Urinary bladder (tissue), 4 donors: ENCODE measurements around the gene TRAF3IP3. TPM values are rescaled to one million over a fixed set of nuclear protein-coding genes. Genes with fewer than 3 reads are reported as not detected.

Experiments used
- DNase-seq: peaks from one replicate; pipeline ENCODE4 v3.0.0-alpha.2; 2015; ENCODE audit errors: extremely low spot score
- H3K27ac ChIP-seq: one replicate; pipeline ENCODE4 v1.5.1; 2013; ENCODE audit warnings: low read depth, mild to moderate bottlenecking, moderate library complexity
- H3K36me3 ChIP-seq: one replicate; pipeline ENCODE4 v1.6.1; 2013; ENCODE audit warnings: mild to moderate bottlenecking, moderate library complexity; ENCODE audit not compliant: insufficient read depth
- H3K4me1 ChIP-seq: one replicate; pipeline ENCODE4 v1.6.1; 2013; ENCODE audit warnings: mild to moderate bottlenecking, moderate library complexity; ENCODE audit not compliant: insufficient read depth
- H3K4me3 ChIP-seq: one replicate; pipeline ENCODE4 v1.5.1; 2013; ENCODE audit warnings: low read depth, low read length
- WGBS: extraction: QIAGEN DNeasy Blood & Tissue Kit; methylation state at CpG from one replicate; pipeline ENCODE4 v1.1.7; 2013; 5-methylcytosine and 5-hydroxymethylcytosine counted together
- polyA plus RNA-seq: library from polyadenylated mRNA; stranded (reverse); fragments of 200-250 nt; gene quantifications from one replicate; pipeline ENCODE4 v1.2.3, GENCODE V29; 2013
- total RNA-seq: library from RNA; depleted of rRNA; stranded (reverse); fragments of >200 nt; gene quantifications from one replicate; pipeline ENCODE4 v1.2.3, GENCODE V29; 2014
- donor health status: healthy with polysubstance abuse.
- donor health status: healthy.

TRAF3IP3 gene, protein sequence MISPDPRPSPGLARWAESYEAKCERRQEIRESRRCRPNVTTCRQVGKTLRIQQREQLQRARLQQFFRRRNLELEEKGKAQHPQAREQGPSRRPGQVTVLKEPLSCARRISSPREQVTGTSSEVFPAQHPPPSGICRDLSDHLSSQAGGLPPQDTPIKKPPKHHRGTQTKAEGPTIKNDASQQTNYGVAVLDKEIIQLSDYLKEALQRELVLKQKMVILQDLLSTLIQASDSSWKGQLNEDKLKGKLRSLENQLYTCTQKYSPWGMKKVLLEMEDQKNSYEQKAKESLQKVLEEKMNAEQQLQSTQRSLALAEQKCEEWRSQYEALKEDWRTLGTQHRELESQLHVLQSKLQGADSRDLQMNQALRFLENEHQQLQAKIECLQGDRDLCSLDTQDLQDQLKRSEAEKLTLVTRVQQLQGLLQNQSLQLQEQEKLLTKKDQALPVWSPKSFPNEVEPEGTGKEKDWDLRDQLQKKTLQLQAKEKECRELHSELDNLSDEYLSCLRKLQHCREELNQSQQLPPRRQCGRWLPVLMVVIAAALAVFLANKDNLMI
- total RNA-seq (1.4 TPM), polyA plus RNA-seq (2.3 TPM)

DNA sequence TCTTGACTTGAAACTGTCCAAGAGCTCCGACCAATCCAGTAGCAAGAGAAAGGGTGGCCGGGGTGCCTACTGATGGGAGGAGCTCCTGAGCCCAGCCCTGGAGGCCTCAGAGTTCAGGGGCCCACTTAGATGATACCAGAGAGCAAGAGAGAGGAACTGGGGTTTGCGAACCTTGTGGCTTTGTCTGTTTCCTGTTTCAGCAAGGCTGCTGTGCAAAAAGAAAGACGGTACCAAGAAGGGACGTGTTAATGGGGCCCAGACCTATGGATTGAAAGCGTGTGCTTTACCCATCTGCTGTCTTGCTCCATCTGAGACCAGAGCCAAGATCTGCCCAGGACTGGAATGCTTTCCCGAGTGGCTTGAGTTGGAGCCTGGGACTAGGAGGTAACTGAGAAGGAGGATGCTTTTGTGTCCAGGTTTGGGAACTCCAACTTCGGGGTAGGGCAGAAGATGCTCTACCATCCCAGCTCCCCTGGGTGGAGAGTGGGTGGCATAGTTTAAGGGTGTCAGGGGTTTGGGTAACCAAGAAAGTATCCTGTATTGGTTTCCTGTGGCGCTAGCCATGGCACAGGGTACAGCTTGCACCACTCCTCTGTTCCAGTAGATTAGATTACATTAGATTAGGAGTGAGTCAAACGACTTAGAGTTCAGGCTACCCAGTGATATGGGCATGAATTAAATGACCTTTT is at the start of gene TRAF3IP3:
Gene TRAF3IP3, plus strand, starts transcription at position 128 of the 689 bp plus-strand sequence. CDS start 3,987 bp downstream, outside the sequence.
- no peak within 1 kb of the TSS for H3K27ac ChIP-seq
- no peaks in the 10 kb centered on the region for H3K4me1 ChIP-seq
- no peak within 1 kb of the TSS for H3K4me3 ChIP-seq
- no peak for DNase-seq
- 69% methylated on average over 10 of the region's 10 CpGs for WGBS
- H3K36me3 ChIP-seq = no peaks in the 10 kb centered on the region

DNA sequence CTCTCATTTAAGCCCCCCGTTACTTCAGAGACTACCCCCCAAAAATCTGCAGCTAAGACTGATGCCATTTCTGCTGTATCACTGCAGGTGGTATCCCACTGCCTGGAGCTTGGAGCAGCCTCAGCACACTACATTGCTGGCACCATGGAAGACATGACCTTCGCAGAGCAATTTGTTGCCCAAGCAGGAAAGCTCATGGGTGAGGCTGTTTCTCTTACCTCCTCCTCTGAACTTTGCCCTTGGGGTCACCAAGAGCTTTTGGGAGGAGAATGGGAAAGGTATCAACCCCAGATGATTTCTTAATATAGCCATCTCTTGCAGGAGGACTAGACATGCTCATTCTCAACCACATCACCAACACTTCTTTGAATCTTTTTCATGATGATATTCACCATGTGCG is 49.2 kb upstream of the TRAF3IP3 start:
- WGBS = 99% methylated on average over 3 of the region's 3 CpGs
- DNase-seq = no peak
- no peak overlapping the region for H3K27ac ChIP-seq
- no peak overlapping the region for H3K4me3 ChIP-seq
- H3K36me3 ChIP-seq = no peaks in the 10 kb centered on the region
- no peaks in the 10 kb centered on the region for H3K4me1 ChIP-seq

DNA sequence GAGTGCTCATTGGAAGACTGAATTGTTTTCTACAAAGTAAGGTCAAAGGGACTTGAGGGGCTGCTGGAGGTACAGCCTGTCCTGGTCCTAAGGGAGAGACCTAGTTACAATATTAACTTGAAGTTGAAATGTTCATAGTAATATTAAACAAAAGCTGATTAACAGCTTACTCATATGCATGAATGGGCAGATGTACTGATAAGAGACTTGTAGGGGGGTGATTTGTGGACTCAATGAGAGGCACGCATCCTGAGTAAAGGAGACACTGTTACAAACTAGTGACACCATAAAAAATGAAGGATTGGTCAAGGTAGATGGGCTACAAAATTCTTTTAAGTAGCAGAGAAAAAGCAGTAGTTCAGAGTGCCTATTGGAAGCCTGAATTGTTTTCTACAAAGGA is 48.5 kb upstream of the TRAF3IP3 start:
- 96% methylated on average over 1 of the region's 1 CpG for WGBS
- Histone ChIP-seq H3K4me3 (no peak overlapping the region), H3K27ac (no peak overlapping the region), H3K36me3 (no peaks in the 10 kb centered on the region), H3K4me1 (no peaks in the 10 kb centered on the region)
- no peak for DNase-seq

DNA sequence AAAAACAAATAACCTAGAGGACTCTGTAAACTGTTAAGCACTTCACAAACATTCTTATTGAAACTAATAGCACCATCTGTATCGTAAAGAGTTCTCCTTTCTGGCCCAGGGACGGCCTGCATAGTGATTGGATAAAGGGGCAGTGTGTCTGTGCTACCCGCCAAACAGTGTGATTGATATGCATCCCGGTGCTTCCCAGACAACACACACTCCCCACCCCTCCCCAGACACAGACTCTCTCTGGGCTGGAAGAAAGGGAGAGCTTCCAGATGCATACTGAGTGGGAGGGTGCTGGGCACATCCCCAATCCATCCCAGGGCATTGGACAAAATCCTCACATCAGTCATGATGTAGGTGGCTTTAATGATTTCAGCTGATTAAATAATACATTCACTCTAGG is 47.6 kb upstream of the TRAF3IP3 start:
- H3K27ac ChIP-seq = no peak overlapping the region
- no peaks in the 10 kb centered on the region for H3K4me1 ChIP-seq
- DNase-seq = no peak
- H3K4me3 ChIP-seq = no peak overlapping the region
- no peaks in the 10 kb centered on the region for H3K36me3 ChIP-seq
- 72% methylated on average over 4 of the region's 4 CpGs for WGBS

DNA sequence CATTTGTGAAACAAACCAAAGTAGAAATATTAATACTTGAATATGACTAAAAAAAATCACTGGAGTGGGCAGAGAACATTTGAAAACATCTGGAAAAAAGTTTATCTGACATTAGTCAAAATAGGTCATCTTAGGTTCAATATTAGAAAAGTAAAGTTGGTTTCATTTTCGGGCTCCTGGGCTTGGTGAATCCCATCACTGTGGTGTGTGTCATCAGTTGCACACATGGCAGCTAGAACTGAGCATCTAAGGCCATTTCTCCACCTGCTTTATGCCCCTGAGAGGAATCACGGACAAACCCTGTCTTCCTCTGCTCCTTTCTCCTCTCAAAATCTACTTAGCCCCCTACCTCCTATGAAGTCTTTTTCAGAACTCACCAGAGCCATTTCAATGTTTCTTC is 45.8 kb upstream of the TRAF3IP3 start:
- Histone ChIP-seq H3K27ac (no peak overlapping the region), H3K4me3 (no peak overlapping the region), H3K4me1 (no peaks in the 10 kb centered on the region), H3K36me3 (no peaks in the 10 kb centered on the region)
- no peak for DNase-seq
- WGBS = 87% methylated on average over 2 of the region's 2 CpGs

DNA sequence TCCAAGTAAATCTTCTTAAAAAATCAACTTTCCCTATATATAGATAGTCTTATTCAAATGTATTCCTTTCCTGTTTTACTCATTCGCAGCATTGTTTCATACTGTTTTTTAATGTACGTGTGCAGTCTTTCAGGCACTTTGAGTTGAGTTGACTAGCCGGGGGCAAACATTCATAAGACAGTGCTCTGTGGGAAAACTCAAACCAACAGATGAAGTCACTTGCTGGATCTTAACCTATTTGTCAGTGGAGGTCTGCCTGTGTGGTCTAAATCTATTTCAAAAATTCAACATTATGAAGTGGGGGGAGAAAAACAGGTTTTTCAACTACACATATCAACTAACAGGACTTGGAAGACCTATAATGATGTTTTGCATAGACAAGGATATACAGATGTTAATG is 45.0 kb upstream of the TRAF3IP3 start:
- 94% methylated on average over 3 of the region's 3 CpGs for WGBS
- Histone ChIP-seq H3K4me3 (no peak overlapping the region), H3K27ac (no peak overlapping the region), H3K36me3 (no peaks in the 10 kb centered on the region), H3K4me1 (no peaks in the 10 kb centered on the region)
- no peak for DNase-seq

DNA sequence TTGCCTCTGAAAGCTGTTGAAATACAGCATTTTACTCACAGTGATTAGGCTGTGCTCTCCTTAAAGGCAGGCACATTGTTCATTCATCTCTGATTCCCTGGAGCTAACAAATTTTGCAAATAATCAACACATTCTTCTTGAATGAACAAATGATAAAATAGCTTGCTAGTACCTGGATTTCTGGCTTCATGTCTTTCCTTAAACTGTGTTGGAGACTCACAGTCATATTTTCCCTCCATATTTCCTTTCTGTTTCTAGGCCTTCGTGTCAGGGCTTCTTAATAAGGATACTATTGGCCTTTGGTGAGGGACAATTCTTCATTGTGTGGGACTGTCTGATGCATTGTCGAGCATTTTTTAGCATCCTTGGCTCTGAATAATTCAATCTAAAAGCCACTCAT is 41.5 kb upstream of the TRAF3IP3 start:
- no peak overlapping the region for H3K27ac ChIP-seq

DNA sequence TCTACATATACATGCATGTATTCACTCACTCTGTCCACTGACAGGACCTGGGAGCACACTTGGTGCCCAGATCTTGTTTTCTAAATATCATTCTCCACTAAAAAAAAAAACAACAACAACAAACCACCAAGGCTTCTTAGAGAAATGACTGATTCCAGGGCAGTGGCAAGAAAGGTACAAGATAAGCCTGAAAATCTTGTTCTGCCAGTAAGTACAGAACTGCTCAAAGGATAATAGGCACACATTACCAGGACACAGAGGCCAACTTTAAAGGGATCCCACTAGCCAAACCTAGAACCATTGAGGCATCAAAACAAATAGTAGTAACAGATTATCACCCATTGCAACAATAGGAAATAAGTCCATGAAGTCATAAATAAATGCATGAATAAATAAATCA is 40.5 kb upstream of the TRAF3IP3 start:
- no peaks in the 10 kb centered on the region for H3K36me3 ChIP-seq
- H3K4me1 ChIP-seq = no peaks in the 10 kb centered on the region
- no peak overlapping the region for H3K4me3 ChIP-seq
- no peak overlapping the region for H3K27ac ChIP-seq
- DNase-seq = no peak

More for the DNA sequence above, 41.5 kb upstream of the TRAF3IP3 start:
- Histone ChIP-seq H3K36me3 (no peaks in the 10 kb centered on the region), H3K4me1 (no peaks in the 10 kb centered on the region), H3K4me3 (no peak overlapping the region)
- WGBS = 85% methylated on average over 2 of the region's 2 CpGs
- no peak for DNase-seq

DNA sequence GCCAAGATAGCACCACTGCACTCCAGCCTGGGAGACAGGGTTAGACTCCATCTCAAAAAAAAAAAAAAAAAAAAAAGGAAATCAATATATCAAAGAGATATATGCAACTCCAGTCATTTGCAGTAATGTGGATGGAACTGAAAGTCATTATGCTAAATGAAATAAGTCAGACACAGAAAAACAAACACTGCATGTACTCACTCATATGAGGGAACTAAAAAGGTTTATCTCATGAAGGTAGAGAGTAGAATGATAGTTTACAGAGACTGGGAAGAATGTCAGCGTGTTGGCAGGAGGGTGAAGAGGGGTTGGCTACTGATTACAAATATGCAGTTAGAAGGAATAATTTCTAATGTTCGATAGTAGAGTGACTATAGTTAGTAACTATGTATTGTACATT is 38.0 kb upstream of the TRAF3IP3 start:
- no peak for DNase-seq
- Histone ChIP-seq H3K36me3 (no peaks in the 10 kb centered on the region), H3K4me1 (no peaks in the 10 kb centered on the region), H3K27ac (no peak overlapping the region), H3K4me3 (no peak overlapping the region)
- WGBS = 72% methylated on average over 2 of the region's 2 CpGs

DNA sequence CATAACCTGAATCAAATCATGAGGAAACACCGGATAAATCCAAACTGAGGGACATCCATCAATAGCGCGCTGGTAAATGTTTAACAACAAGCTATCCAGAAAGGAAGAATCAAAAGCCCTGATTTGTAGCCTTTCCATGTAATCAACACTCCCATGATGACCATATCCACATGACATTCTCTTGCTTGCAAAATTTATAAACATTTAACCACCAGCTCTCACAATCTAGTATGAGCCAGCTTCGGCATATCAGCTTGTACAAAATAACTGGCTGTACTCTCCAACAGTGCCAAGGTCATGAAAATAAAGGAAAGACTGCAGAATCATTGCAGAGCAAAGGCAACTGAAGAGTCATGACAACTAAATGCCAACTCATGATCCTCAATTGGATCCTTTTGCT is 35.5 kb upstream of the TRAF3IP3 start:
- WGBS = 80% methylated on average over 4 of the region's 4 CpGs
- Histone ChIP-seq H3K27ac (no peak overlapping the region), H3K4me3 (no peak overlapping the region), H3K4me1 (no peaks in the 10 kb centered on the region), H3K36me3 (no peaks in the 10 kb centered on the region)
- no peak for DNase-seq

DNA sequence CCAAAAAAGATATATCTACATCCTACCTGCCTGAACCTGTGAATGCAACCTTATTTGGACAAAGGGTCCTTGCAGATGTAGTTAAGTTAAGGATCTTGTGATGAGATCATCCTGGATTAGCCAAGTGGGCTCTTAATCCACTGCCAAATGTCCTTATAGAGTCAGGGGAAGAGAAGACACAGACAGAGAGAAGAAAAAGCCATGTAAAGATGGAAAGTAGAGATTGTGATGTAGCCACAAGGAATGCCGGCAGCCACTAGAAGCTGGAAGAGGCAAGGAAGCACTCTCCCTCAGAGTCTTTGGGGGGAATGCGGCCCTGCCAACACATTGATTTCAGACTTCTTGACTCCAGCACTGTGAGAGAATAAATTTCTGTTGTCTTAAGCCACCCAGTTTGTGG is 35.0 kb upstream of the TRAF3IP3 start:
- 58% methylated on average over 2 of the region's 2 CpGs for WGBS
- no peak for DNase-seq
- Histone ChIP-seq H3K4me3 (no peak overlapping the region), H3K36me3 (no peaks in the 10 kb centered on the region), H3K4me1 (no peaks in the 10 kb centered on the region), H3K27ac (no peak overlapping the region)

DNA sequence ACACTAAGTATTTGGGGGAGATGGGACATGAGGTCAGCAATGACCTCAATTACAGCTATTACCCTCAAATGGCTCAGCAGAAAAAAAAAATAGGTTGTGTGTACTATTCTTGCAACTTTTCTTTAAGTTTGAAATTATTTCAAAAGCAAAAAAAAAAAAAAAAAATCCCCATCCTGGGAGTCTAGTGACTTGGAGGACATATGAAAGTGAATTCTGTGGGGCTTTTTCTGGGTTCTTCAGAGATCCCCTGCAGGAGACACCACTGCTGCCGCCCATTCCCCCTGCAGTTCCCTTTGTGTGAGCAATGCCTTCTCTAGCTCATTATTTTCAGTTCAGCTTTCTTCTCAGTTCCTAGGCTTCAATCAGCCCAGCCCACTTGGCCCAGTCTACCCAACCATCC is 34.5 kb upstream of the TRAF3IP3 start:
- no peaks in the 10 kb centered on the region for H3K4me1 ChIP-seq
- DNase-seq = no peak
- no peaks in the 10 kb centered on the region for H3K36me3 ChIP-seq
- 96% methylated on average over 1 of the region's 1 CpG for WGBS
- H3K4me3 ChIP-seq = no peak overlapping the region
- no peak overlapping the region for H3K27ac ChIP-seq

DNA sequence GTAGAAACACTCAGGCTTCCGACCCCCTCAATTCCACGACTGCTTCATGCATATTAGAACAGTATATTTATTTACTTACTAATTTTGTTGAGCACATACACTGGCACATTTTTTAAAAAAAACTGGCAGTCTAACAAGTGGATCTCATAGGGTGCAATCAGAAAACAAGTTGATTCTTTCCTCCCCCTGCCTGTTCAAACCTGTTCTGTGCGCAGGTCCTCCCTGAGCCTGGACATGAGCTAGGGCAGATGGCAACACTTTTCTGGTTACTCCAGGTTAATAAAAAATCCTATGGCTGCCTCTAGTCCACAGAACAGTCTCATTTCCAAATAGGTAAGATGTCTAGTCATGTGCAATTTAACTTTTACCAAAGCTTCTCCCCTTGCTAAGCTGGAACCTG is 32.6 kb upstream of the TRAF3IP3 start:
- Histone ChIP-seq H3K4me3 (no peak overlapping the region), H3K27ac (no peak overlapping the region), H3K36me3 (no peaks in the 10 kb centered on the region), H3K4me1 (no peaks in the 10 kb centered on the region)
- 89% methylated on average over 3 of the region's 3 CpGs for WGBS
- DNase-seq = no peak
